Lower leg skin (tissue), 3 donors: ENCODE results near the gene F2R.

Experiments used
- POLR2A ChIP-seq, 2 donors: fragments of 450-650 bp; IDR thresholded peaks; one replicate each; pipeline ENCODE4 v1.6.1; 2016 to 2017; ENCODE audit warnings: antibody characterized with exemption in 2 of 2, mild to moderate bottlenecking in 1 of 2, moderate library complexity in 1 of 2
- TF ChIP-seq, protein P1 (sequence below), 3 donors: fragments of 450-650 bp; IDR thresholded peaks; one replicate each; pipeline ENCODE4 v1.5.1; 2016; ENCODE audit warnings: antibody characterized with exemption in 3 of 3, mild to moderate bottlenecking in 3 of 3, moderate library complexity in 2 of 3

DNA sequence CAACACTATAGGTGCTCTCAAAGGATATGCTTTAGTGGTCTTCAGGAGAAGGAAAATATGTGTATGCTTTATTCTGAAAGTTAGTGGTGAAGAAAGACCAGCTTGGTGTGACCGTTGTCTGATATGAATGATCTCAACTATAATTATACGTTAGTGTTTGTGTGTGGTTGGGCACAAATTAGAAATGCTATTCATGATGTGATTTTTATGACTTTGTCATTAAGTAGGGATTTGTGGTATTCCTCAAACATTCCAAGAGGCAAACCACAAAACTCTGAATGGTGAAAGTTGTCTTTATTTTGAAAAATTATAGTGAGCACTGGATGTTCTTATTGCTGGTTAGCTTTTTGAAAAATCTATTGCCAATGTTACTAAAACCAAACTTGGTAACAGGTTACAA lies 6.2 kb upstream of the F2R start:
- TF ChIP-seq, protein P1, sequence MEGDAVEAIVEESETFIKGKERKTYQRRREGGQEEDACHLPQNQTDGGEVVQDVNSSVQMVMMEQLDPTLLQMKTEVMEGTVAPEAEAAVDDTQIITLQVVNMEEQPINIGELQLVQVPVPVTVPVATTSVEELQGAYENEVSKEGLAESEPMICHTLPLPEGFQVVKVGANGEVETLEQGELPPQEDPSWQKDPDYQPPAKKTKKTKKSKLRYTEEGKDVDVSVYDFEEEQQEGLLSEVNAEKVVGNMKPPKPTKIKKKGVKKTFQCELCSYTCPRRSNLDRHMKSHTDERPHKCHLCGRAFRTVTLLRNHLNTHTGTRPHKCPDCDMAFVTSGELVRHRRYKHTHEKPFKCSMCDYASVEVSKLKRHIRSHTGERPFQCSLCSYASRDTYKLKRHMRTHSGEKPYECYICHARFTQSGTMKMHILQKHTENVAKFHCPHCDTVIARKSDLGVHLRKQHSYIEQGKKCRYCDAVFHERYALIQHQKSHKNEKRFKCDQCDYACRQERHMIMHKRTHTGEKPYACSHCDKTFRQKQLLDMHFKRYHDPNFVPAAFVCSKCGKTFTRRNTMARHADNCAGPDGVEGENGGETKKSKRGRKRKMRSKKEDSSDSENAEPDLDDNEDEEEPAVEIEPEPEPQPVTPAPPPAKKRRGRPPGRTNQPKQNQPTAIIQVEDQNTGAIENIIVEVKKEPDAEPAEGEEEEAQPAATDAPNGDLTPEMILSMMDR (IDR thresholded peaks at IDR 0.05) = no peak
- no peak for TF ChIP-seq POLR2A (IDR thresholded peaks at IDR 0.05)
